NCI-H2196 (cell line): Measurements from ENCODE around the gene SKA3.
"Not testable (repeated sequence)": the region's sequence is repeated elsewhere in the genome, so short reads cannot be mapped to it uniquely, and the experiment has no call there.

Experiments
- DNase-seq: peaks from one replicate; lab custom pipeline; 2025; ENCODE audit not compliant: unreplicated experiment; lab: John Stamatoyannopoulos, UW

SKA3 gene

GRCh38 chr13:21176215-21176981 is at the start of gene SKA3, which contains the start of gene MRPL57:
Gene SKA3, minus strand, starts transcription at chr13:21176552. Its CDS starts 75 bp downstream, at chr13:21176477.
Gene MRPL57, plus strand, starts transcription at chr13:21176658. Its CDS starts 259 bp downstream, at chr13:21176917.
- DNase-seq, result peak; percentile 76

GRCh38 chr13:21225082-21225481 is 48.7 kb upstream of the SKA3 start:
- no peak for DNase-seq

- DNase-seq, result no peak
Observed at GRCh38 chr13:21221268-21221667, 44.9 kb upstream of the SKA3 start.

GRCh38 chr13:21219716-21220115 is 43.4 kb upstream of the SKA3 start:
- DNase-seq, result not testable (repeated sequence)

GRCh38 chr13:21219036-21219381 is 42.7 kb upstream of the SKA3 start:
- no peak for DNase-seq

- no peak for DNase-seq
Observed at GRCh38 chr13:21218351-21219035, 42.1 kb upstream of the SKA3 start.

GRCh38 chr13:21216332-21216731 is 40.0 kb upstream of the SKA3 start:
- DNase-seq, result no peak

- DNase-seq, result not testable (repeated sequence)
Observed at GRCh38 chr13:21215419-21215818, 39.1 kb upstream of the SKA3 start.

GRCh38 chr13:21212138-21212775 is 35.9 kb upstream of the SKA3 start:
- DNase-seq, result no peak

GRCh38 chr13:21208652-21209154 is 32.4 kb upstream of the SKA3 start:
- DNase-seq, result no peak

- no peak for DNase-seq
Observed at GRCh38 chr13:21202767-21203531, 26.6 kb upstream of the SKA3 start.

- DNase-seq, result not testable (repeated sequence)
Observed at GRCh38 chr13:21201456-21202190, 25.3 kb upstream of the SKA3 start.

- DNase-seq, result not testable (repeated sequence)
Observed at GRCh38 chr13:21198391-21198790, 22.0 kb upstream of the SKA3 start.

- DNase-seq, result not testable (repeated sequence)
Observed at GRCh38 chr13:21197606-21198225, 21.4 kb upstream of the SKA3 start.

GRCh38 chr13:21194756-21195155 is 18.4 kb upstream of the SKA3 start:
- DNase-seq, result not testable (repeated sequence)

GRCh38 chr13:21186410-21186809 is 10.1 kb upstream of the SKA3 start:
- not testable (repeated sequence) for DNase-seq

- DNase-seq, result no peak
Observed at GRCh38 chr13:21181671-21182070, 5.3 kb upstream of the SKA3 start.

GRCh38 chr13:21176982-21177284 is 581 bp upstream of the SKA3 start:
- no peak for DNase-seq

GRCh38 chr13:21175656-21176214 is 617 bp downstream of the SKA3 start:
- DNase-seq, result peak; percentile 12

GRCh38 chr13:21173767-21174166 is 2.6 kb downstream of the SKA3 start:
- not testable (repeated sequence) for DNase-seq
